Inferior parietal cortex (tissue), 1 donor: ENCODE data around the gene CCDC34.

ENCODE experiments used
- DNase-seq: peaks from one replicate; pipeline ENCODE4 v3.0.0-alpha.2; 2016; ENCODE audit errors: extremely low spot score

The CCDC34 gene

GRCh38 chr11:27362749-27363575 is at the start of gene CCDC34:
CCDC34 (minus strand) TSS chr11:27363215; CDS start chr11:27363194, 21 bp downstream.
- DNase-seq, result peak; percentile 91

GRCh38 chr11:27412192-27412691 is 49.2 kb upstream of the CCDC34 start:
- DNase-seq, result no peak

GRCh38 chr11:27411328-27411727 is 48.3 kb upstream of the CCDC34 start:
- DNase-seq, result no peak

GRCh38 chr11:27410272-27410671 is 47.3 kb upstream of the CCDC34 start:
- DNase-seq, result no peak

GRCh38 chr11:27409742-27410141 is 46.7 kb upstream of the CCDC34 start:
- no peak for DNase-seq

GRCh38 chr11:27409049-27409448 is 46.0 kb upstream of the CCDC34 start:
- no peak for DNase-seq

DNA sequence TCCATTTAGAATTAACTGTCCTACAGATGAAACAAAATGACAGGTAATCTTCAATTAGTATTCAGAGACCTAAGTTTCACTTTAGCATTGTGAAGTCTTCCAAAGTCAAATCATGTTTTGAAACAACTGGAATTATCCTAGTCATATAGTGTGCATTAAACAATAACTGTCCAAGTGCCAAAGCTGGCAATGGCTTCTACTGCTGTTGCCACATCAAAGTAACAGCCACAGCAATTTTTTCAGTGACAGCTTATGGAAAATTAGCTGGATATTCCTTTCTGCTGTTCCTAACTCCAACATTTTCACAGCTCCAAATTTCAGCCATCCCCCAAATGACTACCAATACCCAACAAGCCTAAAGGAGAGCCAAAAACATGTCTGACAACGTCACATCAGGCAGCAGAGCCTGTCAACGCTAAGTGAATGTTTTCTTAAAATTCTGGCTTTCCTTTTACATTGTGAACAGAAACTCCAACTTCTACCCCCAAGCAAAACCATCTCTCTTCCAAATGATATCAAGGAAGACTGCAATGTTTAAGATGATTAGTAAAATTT is 45.3 kb upstream of the CCDC34 start:
- no peak for DNase-seq

DNA sequence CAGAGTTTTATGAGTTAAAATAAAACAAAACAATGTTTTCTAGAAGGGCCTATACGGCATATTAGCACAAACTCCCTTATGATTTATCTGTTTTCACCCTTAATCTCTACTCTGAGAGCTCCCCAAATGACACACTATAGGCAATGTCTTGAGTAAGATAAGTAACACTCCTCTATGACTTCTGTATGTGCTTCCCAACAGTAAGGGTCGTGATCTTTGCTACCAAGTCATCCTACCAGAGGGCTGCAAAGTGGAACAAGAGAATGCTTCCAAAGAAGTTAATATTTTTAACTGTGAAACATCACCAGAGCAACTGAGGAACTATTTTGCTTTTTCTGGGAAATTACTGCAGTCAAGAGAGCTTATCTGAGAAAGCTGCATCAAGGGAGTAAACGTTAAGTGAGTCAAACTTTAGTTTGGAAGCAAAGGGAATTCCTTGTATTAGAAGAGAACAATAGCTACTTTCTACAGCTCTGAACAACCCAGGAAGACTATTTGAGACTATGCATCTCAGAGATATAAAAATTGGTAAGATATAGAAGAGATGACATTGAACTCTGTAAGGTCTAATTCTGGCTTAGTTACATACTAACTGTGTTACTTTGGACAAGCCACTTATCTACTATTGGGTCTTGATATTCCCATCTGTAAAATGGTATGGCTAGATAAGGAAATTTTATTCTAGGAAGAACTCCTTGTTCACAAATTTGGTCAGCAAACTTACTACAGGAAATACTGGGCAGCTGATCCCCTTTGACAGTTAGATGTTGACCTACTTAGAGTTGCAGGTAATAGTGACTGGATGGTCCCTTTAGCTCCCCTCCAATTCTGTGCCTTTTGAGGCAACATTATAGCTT is 43.7 kb upstream of the CCDC34 start:
- DNase-seq, result no peak

GRCh38 chr11:27405134-27405533 is 42.1 kb upstream of the CCDC34 start:
- no peak for DNase-seq

GRCh38 chr11:27404427-27404826 is 41.4 kb upstream of the CCDC34 start:
- no peak for DNase-seq

- DNase-seq, result no peak
Observed at GRCh38 chr11:27403195-27403594, 40.2 kb upstream of the CCDC34 start.

- no peak for DNase-seq
Observed at GRCh38 chr11:27402450-27402849, 39.4 kb upstream of the CCDC34 start.

GRCh38 chr11:27401833-27402316 is 38.9 kb upstream of the CCDC34 start:
- no peak for DNase-seq

- DNase-seq, result no peak
Observed at GRCh38 chr11:27401280-27401832, 38.3 kb upstream of the CCDC34 start.

- no peak for DNase-seq
Observed at GRCh38 chr11:27398400-27398770, 35.4 kb upstream of the CCDC34 start.

- DNase-seq, result no peak
Observed at GRCh38 chr11:27397624-27398399, 34.8 kb upstream of the CCDC34 start.

DNA sequence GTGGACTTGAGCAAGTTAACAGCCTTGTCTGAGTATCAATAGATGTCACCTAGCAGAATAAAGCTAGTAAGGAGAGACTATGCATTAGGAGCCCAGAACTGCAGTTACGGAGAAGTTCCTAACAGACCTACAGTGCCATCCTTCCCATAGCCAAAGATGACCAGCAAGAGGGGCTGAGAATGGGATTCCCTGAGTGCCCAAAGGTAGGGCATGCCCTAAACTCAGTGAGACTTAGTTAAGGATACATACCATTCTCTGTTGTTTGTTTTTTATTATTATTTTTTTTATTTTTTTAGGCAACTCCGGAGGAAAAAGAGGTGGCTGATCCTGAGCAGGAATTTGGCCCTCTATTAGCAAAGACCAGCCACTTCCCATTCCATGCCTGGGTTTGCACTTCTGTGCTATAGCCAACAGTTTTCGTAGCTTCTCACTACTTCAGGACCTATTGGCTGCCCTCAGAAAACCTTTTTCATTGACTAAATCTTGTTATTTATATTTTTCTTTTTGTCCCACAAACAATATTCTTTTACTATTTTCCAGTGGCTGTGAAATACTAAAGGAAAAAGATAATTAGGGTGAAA is 33.3 kb upstream of the CCDC34 start:
- DNase-seq, result no peak

DNA sequence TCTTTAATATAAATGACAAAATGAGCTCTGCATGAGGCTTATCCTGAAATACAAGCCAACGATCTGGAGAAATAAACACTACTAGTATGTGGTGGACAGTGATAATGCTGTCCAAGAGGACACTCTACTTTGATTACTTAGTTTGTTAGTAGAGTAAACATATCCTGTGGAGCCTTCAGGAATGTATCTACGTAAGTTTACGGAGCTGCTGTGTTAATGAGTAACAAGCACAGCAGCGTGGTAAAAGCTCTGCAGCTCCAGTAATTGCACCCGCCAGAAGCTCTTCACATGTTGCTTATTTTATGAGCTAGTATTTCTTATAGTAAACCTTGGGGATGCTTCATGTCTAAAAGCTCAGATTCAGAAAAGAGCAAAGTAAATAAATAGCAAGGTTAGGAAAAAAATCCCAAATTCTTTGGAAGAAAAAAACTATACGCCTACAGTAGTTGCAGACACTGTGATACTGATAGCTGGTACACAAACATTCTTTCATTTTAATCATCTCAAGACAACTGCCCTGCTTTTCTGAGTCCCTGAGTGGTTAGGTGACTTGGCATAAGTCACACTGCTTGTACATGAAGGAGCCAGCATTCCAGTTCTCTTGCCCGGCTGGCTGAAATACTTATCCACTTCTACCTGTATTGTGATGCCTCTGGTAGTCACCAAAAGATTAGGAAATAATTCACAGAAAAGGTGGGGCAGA is 32.7 kb upstream of the CCDC34 start:
- DNase-seq, result no peak

DNA sequence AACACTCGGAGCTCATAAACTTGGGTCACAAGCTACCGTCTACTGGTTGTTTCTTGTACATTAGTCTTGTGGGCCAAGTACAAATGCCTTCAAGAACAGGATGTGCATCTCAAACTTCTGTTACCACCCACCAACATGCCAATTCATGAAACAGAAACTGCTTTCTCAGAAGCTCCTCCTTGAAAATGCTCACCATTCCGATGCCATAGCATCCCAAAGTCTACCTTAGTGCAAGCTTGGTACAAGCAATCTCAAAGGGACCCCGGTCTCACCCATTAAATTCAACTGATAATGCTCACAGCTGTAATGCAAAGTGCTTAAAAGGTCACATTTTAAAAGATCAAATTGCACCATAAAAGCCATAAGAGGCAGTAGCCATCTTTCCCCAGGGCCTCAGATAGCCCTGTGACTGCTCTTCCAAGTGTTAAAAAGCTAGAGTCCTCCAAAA is 31.8 kb upstream of the CCDC34 start:
- DNase-seq, result no peak
